Measurements from ENCODE around the gene IFT43. TPM values are rescaled to one million over a fixed set of nuclear protein-coding genes. Genes with fewer than 3 reads are reported as not detected.

IFT43 gene
- total and polyA plus RNA-seq, 2 donors (not counting 1 experiment from before 2014, with no cell fraction given), result 35.2 to 54.9 TPM

- Histone ChIP-seq H3K27me3 (ENCODE audit: control insufficient read depth, insufficient read depth, low read length) (no peaks in the 10 kb centered on the region), H3K79me2 (ENCODE audit: control insufficient read depth, insufficient read depth, low read length) (no peaks in the 10 kb centered on the region), H2AFZ (ENCODE audit: low read length) (no peak overlapping the region), H4K20me1 (ENCODE audit: control insufficient read depth, extremely low read depth, insufficient read depth, low read length) (no peaks in the 10 kb centered on the region), H3K4me2 (ENCODE audit: extremely low read depth, insufficient read depth, low read length) (no peak overlapping the region), H3K4me3 (replicated peaks in 1 of 4; ENCODE audit: control extremely low read depth in 1 of 4, insufficient read depth in 1 of 4, low read depth in 3 of 4, low read length in 4 of 4) (no peak overlapping the region), H3K36me3 (ENCODE audit: control insufficient read depth, insufficient read depth, low read length) (no peaks in the 10 kb centered on the region), H3K4me1 (ENCODE audit: control insufficient read depth, extremely low read depth, insufficient read depth, low read length) (peaks cover 2% of the 10 kb centered on the region), H3K9me3 (ENCODE audit: control insufficient read depth, insufficient read depth, low read depth, low read length) (no peaks in the 10 kb centered on the region), H3K9ac (ENCODE audit: insufficient read depth, low read length) (no peak overlapping the region), H3K27ac (ENCODE audit: insufficient read depth, low read length) (no peak overlapping the region)
- TF ChIP-seq EZH2 (IDR thresholded peaks at IDR 0.05; ENCODE audit: low read length, missing control alignments), result no peak
- TF ChIP-seq, protein P1, sequence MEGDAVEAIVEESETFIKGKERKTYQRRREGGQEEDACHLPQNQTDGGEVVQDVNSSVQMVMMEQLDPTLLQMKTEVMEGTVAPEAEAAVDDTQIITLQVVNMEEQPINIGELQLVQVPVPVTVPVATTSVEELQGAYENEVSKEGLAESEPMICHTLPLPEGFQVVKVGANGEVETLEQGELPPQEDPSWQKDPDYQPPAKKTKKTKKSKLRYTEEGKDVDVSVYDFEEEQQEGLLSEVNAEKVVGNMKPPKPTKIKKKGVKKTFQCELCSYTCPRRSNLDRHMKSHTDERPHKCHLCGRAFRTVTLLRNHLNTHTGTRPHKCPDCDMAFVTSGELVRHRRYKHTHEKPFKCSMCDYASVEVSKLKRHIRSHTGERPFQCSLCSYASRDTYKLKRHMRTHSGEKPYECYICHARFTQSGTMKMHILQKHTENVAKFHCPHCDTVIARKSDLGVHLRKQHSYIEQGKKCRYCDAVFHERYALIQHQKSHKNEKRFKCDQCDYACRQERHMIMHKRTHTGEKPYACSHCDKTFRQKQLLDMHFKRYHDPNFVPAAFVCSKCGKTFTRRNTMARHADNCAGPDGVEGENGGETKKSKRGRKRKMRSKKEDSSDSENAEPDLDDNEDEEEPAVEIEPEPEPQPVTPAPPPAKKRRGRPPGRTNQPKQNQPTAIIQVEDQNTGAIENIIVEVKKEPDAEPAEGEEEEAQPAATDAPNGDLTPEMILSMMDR (conservative IDR thresholded peaks at IDR 0.05 in 1 of 2, IDR thresholded peaks at IDR 0.05 in 1 of 2; ENCODE audit: low read depth in 1 of 2, low read length in 2 of 2), result no peak
- peak in 1 of 2 donors; percentile 11 for DNase-seq (ENCODE audit: low read depth in 2 of 2)
Observed at GRCh38 chr14:75969891-75970290, 15.7 kb upstream of the IFT43 start.

DNA sequence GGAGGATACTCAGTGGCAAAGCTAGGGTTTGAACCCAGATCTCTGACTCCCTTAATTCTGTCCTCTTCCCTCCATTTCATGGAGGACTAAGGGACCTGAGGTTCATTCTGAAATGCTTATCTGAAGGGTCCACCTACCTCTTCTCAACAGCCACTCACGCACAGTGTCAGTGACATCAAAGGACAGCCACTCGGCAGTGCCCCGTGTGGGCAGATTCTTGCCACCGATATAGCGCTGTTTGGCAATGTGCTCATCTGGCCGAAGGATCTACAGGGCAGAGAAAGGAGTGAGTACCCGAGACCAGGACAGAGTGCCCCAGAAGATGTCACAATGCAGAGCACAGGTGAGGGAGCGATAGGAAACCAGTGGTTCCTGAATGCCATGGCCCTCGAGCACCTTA lies 14.6 kb upstream of the IFT43 start:
- Histone ChIP-seq H3K4me3 (replicated peaks in 1 of 4; ENCODE audit: control extremely low read depth in 1 of 4, insufficient read depth in 1 of 4, low read depth in 3 of 4, low read length in 4 of 4) (no peak overlapping the region), H4K20me1 (ENCODE audit: control insufficient read depth, extremely low read depth, insufficient read depth, low read length) (no peaks in the 10 kb centered on the region), H3K4me2 (ENCODE audit: extremely low read depth, insufficient read depth, low read length) (no peak overlapping the region), H3K27ac (ENCODE audit: insufficient read depth, low read length) (no peak overlapping the region), H2AFZ (ENCODE audit: low read length) (no peak overlapping the region), H3K9me3 (ENCODE audit: control insufficient read depth, insufficient read depth, low read depth, low read length) (no peaks in the 10 kb centered on the region), H3K79me2 (ENCODE audit: control insufficient read depth, insufficient read depth, low read length) (no peaks in the 10 kb centered on the region), H3K27me3 (ENCODE audit: control insufficient read depth, insufficient read depth, low read length) (no peaks in the 10 kb centered on the region), H3K36me3 (ENCODE audit: control insufficient read depth, insufficient read depth, low read length) (no peaks in the 10 kb centered on the region), H3K4me1 (ENCODE audit: control insufficient read depth, extremely low read depth, insufficient read depth, low read length) (peaks cover 2% of the 10 kb centered on the region), H3K9ac (ENCODE audit: insufficient read depth, low read length) (no peak overlapping the region)
- TF ChIP-seq, protein P1 (conservative IDR thresholded peaks at IDR 0.05 in 1 of 2, IDR thresholded peaks at IDR 0.05 in 1 of 2; ENCODE audit: low read depth in 1 of 2, low read length in 2 of 2), result no peak
- no peak for TF ChIP-seq EZH2 (IDR thresholded peaks at IDR 0.05; ENCODE audit: low read length, missing control alignments)
- no peak for DNase-seq (ENCODE audit: low read depth in 2 of 2)

DNA sequence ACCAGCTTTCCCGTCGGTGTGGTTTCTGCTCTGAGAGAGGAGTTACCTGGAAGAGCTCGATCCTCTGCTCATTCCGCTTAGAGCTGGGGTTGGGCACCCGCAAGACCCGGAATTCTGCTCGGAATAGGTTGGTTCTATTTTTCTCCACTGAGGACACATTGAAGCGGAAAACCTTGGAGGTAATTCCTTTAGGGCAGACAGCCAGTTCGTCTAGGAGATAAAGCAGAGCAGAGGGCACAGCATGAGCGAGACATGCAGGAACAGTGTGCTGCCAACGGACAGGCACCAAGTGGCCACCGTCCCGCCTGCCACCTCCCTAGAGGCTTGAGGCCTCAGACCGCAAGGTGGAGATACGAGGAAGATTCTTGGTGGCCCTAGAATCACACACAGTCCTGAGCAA lies 14.1 kb upstream of the IFT43 start:
- TF ChIP-seq, protein P1 (conservative IDR thresholded peaks at IDR 0.05 in 1 of 2, IDR thresholded peaks at IDR 0.05 in 1 of 2; ENCODE audit: low read depth in 1 of 2, low read length in 2 of 2), result no peak
- TF ChIP-seq EZH2 (IDR thresholded peaks at IDR 0.05; ENCODE audit: low read length, missing control alignments), result no peak
- no peak overlapping the region for H3K9ac ChIP-seq (ENCODE audit: insufficient read depth, low read length)
- no peak overlapping the region for H3K27ac ChIP-seq (ENCODE audit: insufficient read depth, low read length)
- H4K20me1 ChIP-seq (ENCODE audit: control insufficient read depth, extremely low read depth, insufficient read depth, low read length), result no peaks in the 10 kb centered on the region
- H3K36me3 ChIP-seq (ENCODE audit: control insufficient read depth, insufficient read depth, low read length), result no peaks in the 10 kb centered on the region
- H3K9me3 ChIP-seq (ENCODE audit: control insufficient read depth, insufficient read depth, low read depth, low read length), result no peaks in the 10 kb centered on the region
- no peak overlapping the region for H2AFZ ChIP-seq (ENCODE audit: low read length)
- no peaks in the 10 kb centered on the region for H3K27me3 ChIP-seq (ENCODE audit: control insufficient read depth, insufficient read depth, low read length)
- no peak overlapping the region for H3K4me3 ChIP-seq (replicated peaks in 1 of 4; ENCODE audit: control extremely low read depth in 1 of 4, insufficient read depth in 1 of 4, low read depth in 3 of 4, low read length in 4 of 4)
- H3K4me2 ChIP-seq (ENCODE audit: extremely low read depth, insufficient read depth, low read length), result no peak overlapping the region
- H3K4me1 ChIP-seq (ENCODE audit: control insufficient read depth, extremely low read depth, insufficient read depth, low read length), result peaks cover 2% of the 10 kb centered on the region
- DNase-seq (ENCODE audit: low read depth in 2 of 2), result no peak
- no peaks in the 10 kb centered on the region for H3K79me2 ChIP-seq (ENCODE audit: control insufficient read depth, insufficient read depth, low read length)

Data from fibroblast of lung (primary cell).